NCI-H2227 treated with DMSO at 0.1 percent for 48 hours (cell line): ENCODE measurements around the gene GFI1.

Source experiments
- DNase-seq: peaks from one replicate; lab custom pipeline; 2025; lab: John Stamatoyannopoulos, UW

GFI1 gene

DNA sequence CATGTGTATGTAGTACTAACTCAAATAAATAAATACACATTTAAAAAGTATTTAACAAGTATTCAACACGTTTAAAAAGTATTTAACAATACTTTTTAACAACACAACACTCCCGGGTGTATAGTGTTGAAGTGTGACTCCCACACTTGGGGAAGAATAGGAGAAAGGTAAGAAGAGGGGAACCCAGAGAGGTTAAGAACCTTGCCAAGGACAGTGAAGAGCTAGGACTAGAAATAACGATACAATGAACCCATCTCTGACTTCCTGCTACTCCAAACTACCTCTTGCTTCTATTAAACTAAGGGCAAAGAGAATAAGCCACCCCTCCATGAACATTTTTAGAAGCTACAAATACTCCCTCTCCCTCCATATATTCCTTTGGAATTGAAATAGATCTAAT is 1.7 kb upstream of the GFI1 start:
- DNase-seq, result no peak

DNA sequence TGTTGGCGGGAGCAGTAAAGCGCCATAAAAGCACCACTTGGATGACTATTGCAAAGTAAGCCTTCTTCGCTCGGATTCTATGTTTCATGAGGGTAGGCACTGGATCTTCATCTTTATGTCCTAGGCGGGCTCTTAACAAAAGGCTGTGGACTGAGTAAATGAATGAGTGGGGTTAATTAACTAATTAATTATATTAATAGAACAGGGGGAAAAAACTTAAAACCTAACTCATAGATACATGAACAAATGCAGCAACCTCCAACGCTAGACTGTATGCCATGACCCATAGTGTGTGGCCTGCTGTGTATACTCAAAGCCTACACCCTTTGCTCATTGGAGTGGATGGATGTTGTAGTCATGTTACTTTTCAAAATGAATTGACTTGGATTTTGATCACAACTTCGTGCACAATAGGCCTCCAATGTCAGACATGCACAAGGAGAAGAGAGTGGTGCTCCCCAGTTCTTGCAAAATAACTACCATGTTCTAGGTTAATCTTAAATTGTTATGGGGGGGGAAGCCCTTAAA is 417 bp upstream of the GFI1 start:
- no peak for DNase-seq

DNA sequence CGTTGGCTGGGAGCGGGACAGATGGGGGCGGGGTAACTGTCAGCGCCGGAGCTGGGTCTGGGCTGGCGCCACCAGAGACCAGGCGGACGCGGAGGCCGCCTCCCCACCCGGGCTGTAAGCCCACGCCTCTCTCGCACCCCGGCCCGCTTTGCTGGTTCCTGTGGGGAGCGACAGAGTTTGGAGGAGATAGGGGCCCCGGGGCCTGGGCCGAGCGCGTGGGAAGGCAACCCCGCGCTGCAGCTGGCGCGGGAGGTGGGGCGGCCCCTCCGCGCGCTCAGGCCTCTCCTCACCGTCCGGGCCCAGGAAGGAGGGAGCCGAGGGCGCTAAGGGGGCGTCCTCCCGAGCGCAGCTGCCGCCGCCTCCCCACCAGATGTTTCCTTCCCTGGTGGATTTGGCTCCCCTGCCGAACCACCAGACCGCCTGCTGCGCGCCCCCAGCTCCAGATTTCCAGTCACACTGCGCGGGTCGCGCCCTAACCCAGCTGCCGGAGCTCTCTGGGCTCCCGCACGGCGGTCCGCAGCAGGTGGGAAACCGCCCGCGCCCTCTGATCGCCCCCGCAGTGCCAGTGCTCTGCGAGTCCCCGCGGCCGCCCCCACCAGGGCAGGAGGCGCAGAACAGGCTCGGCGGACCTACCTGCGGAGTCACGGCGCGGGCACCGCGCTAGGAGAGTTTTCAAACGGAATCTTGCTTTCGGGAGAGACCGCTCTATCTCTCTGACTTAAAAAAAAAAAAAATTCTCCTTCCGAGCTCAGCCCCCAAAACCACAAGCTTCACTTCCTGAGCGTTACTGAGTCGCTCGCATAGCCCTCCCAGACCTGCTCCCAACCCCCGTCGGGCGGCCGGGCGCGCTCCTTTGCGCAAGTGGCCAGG is 1.1 kb downstream of the GFI1 start:
- DNase-seq, result no peak

DNA sequence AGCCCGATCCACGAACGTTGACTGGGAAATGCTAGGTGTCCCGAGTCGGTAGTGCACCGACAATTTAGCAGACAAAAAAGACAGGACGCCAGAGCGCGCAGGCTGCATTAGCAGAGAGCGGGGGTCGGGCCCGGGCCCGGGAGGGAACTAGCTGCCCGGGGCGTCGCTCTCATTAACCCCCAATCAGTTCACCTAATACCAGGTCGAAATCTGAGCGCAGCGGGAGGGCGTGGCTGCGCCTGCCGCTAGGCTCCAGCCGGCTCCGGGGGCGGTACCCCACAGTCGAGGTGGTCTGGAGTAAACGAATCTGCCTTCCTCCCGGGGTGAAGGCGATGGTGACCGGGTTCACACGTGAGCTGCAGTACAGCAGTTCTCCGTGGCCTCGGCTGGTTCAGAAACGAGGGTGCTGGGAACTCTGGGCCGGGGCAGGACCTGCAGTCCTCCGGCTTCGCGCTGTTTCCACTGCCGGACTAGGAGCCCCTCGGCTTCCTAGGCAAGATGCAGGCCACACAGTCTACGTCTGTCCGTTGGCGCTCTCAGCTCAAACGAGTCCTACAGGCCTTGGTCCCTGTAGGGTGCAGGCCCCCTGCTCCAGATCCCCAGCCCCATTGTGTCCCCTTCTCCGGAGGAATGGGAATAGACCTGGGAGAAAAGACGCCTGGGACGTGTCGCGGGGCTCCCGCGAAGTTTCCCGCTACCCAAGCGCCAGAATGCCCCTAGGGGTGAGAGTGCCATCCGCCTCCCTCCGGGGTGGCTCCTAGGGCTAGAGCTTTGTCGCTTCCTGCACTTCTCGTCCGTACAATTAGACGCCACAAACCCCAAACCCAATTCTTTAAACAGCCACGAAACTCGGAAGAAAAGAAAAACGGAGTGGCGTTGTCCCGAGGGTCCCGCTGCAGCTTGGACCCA is 2.0 kb downstream of the GFI1 start:
- DNase-seq, result no peak

DNA sequence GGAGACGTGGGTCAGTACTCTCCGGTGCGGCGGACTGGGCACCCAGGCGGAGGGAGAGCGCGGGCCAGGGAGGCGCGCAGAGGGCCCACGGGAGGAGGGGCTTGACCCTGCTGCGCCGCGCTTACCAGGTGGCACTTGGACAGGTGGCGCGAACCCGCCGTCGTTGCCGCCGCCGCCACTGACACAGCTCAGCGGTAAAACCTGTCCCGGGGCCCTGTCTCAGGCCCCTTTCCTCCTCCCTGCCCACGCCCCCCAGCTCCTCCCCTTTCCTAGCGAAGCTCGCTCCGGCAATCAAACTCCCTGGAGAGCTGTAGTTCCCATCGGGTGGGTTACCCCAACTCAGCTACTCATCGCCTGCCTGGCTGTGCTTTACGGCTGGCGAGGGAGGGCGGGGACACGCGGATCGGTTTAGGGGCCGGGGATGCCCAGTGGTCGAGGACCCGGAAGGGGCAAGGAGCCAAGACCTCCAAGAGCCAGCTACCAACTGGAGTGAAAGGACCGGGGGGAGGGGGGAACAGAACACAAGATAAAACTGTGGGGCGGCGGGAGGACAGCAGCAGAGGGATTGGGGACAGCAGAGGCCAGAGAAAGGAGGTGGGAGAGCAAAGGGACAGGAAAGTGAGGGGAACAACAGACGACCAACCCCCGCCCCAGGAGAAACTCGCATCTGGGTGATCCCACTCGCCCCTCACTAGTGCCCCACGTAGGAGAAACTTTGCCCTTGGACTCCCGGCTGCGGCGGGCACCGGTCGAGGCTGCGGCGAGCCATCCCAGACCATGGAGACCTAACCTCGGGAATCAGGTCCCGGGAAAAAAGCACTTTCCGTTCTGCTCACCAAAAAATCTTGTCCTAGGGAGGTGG is 2.9 kb downstream of the GFI1 start:
- DNase-seq, result no peak

DNA sequence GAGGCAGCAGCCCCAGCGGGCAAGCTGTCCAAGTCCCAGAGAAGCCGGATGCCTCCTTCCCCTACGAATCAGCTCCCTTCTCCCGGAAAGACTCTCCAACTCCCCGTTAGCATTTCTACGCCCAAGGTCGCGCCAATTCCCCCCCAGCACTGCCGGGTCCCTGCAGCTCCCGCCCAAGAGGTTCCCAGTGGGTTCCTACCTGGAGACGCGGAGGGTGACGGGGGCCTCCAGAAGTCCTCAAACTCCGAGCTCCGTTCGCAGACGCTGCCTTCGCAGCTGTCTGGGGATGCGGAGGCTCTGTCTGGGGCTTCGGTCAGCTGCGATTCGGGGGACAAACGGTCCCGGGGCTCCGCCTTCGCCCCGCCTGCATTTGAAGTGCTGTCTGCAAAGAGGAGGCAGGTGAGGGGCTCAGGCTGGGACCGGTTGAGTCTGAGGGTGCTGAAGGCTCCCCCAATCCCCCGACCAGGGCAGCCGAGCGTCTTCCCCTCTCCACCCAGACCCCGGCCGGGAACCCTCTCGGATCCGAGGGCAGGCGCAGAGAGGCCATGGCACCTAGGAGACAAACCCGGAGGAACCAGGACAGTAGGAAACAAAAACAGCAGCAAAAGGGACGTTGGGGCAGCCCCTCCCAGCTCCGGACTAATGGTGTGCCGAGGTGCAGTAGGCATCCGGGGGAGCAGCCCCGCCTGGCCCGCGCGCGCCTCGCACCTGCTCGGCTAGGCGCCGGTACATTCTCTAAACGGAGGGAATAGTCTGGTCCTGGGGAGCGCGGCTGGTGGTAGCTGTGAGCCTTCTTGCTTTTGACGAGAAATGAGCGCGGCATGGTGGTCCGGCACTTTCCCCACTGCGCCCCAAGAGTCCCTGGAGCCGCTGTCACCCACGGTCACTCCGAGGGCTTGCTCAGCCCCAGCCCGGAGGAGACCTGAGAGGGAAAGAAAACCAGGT is 3.8 kb downstream of the GFI1 start:
- DNase-seq, result peak; percentile 20

DNA sequence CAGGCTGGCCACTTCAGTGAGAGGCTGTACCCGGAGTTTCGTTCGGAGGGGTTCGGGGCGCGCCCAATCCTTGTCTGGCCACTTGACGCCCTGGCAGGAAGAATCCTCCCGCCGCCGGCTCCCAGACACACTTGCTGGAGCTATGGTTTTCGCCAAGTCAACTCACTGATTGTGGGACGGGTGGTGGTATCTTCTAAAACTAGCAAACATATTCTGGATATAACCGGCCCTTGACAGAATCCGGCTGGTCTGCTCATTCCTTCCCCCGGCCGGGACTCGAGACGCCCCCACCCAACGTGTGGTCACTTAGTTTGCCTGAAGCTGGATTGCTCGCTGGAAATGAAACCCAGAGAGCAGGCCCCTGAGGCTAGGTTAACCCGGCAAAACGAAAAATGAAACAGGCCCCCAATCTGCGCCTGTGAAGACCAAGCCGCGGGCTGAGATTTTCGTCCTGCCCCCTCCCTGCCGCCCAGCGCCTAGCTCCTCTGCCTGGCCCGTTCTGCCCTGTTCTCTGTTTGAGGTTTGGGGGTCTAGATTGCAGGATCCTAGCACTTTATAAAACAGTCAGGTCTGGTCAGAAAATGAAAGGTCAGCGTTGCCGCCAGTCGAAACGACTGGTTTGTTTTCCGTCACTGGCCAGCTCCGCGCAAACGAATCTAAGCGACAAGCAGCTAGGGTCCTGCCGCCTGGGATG is 4.6 kb downstream of the GFI1 start:
- no peak for DNase-seq

DNA sequence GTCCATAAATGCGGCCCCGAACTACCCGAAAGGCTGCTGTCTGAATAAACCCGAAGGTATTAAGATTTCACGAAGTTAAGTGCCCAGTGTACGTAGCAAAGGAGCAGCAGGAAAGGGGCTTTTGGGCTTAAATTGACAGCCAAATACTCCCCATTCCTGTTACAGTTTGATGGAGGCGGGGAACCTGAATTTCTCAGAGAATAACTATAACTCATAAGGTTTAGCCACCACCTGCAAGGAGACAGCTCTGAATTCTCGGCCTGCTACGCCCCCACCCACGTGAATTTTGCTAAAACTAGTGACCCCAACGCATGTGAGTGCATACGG is 5.2 kb downstream of the GFI1 start:
- DNase-seq, result peak; percentile 16

DNA sequence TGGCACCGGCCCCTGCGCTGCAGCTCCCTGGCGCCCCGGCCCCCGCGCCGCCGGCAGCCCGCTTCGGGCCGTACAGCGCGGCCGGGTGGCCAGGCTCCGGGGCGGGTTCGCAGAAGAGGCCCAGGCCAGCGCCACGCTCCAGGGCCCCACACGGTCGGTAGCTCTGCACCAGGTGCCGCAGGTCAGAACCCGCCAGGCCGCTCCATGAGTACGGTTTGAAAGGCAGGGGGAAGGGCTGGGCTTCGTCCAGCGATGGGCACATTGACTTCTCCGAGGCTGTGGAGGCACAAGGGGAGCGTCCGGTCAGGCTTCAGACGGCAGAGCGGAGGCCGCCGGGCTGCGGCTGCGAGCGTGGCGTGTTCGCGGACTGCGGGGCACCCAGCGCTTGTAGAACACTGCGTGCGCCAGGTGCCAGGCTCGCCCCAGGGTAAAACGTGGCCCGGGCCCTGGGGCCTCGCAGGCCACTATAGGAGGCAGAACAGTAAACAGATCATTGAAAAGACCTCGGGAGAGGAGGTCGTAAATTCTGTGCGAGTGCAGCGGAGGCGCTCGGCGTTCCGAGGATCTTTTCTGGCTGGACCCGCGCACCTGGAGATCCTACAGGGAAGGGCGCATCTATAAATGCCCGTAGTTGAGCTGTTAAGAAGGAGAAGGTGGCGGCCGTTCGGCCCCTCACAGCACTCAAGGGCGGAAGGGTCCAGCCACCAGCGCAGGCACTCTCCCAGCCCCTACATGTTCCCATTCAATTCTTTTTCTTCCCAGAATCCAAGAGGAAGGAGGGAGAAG is 5.7 kb downstream of the GFI1 start:
- DNase-seq, result no peak

DNA sequence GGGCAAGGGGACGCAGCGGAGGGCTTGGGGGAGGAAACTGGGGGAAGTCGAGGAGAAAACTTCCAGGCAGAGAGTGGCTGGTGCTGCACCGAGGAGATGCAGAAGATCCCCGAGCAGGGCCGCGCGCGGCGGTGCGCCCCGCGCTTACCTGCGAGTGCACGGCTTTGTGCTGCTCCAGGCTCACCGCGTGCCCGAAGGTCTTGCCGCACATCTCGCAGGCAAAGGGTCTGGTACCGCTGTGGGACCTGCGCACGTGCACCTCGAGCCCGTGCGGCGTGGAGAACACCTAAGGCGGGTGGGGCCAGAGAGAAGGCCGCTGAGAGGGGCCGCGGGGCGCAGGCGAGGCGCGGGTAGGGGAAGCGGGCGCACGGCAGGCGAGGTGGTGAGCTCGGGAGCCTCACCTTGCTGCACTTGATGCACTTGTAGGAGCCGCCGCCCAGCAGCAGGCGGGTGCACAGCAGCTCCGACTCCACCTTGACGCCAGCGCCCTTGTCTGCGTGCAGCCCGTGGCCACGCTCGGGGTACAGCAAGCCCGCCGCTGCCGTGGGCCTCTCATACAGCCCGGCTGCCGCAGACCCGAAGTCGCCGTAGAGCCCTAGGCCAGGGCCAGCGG is 6.4 kb downstream of the GFI1 start:
- DNase-seq, result no peak

DNA sequence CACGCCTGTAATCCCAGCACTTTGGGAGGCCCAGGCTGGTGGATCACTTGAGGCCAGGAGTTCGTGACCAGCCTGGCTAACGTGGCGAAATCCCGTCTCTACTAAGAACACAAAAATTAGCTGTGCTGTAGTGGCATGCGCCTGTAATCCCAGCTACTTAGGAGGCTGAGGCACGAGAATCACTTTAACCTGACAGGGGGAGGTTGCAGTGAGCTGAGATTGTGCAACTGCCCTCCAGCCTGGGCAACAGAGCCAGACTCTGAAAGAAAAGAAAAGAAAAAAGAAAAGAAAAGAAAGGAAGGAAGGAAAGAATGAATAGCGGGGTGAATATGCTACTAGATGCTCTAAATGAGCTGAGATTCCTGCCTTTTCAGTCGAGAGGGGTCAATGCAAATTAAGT is 7.1 kb downstream of the GFI1 start:
- no peak for DNase-seq

DNA sequence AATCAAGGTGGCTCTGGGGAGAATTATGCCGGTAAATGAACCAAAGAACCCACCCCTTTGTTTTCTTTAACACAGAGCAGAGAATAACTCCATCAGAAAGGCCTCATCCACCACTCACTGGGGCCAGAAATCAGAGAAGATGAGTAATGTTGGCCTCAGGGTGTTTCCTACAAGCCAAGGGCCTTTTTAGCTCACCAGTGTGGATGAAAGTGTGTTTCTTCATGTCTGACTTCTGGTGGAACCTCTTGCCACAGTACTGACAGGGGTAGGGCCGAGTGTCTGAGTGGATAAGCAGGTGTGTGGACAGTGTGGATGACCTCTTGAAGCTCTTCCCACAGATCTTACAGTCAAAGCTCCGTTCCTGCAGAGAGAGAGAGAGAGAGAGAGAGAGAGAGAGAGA is 8.3 kb downstream of the GFI1 start:
- DNase-seq, result no peak

DNA sequence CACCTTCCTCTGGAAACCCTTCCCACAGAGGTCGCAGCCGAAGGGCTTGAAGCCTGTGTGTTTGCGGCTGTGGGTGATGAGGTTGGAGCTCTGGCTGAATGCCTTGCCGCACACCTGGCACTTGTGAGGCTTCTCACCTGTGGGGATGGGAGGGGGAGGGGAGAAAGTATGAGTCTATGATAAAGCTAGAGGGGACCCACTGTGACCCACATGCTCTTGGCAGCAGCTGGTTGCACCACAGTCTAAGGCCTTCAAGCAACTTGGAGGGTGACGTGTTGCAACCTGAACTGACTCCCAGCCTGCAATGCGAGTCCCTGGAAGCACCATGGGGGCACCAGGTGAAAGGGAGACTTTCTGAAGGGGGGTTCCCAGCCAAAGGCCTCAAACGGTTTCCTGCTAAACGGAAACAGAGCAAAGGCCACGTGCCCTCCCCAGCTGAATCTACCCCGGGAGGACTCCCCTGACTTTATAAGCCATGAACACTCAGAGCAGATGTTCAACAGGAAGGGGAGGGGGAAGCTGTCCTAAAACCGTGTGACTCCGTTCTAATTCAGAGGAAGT is 10.6 kb downstream of the GFI1 start:
- DNase-seq, result no peak

DNA sequence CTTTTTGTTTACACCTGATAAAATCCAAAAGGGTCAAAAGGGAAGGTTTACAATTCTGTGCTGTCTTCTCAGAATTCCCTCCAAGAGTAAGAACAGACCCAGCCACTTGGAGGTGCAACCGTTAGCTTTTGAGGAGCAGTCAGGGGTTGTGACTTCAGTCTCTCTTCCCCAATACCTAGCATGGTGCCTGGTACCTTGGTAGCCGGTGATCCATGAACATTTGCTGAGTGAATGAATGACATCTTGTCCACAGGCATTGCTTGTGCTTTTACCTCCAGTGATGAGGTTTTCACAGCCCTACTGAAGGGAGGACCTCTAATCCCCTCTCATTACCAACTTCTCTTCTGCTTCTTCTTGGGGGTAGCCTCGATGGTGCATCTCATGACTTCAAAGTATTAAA is 11.7 kb downstream of the GFI1 start:
- DNase-seq, result no peak

DNA sequence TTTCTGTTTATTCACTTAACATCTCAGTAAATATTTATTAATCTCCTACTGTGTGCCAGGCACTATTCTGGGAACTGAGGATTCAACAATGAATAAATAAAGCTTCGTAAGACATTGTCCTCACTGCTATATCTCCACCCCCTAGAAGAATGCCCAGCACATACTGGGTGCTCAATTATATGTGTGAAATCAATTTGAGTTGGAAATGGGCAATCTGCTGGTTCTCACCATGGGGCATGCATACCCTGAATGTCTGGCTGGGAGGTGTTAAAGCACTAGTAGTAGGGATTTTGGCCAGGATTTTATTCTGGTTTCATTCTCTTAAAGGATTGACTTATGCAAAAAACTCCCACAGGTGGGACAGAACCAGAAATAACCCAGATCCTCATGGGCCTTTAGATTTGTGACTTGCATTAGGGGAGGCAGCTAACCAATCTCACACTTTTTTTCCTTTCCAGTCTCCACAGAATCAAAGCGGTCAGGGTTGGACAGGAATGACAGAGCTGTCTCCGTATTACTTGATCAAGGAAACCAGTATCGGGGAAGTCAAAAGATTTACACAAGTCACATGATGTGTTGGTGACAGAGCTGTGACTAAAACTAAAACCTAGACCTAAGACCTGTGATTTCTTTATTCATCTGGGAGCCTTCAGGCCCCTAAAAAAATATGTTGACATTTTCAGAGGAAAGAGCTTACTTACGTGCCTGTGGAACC is 12.8 kb downstream of the GFI1 start:
- no peak for DNase-seq

DNA sequence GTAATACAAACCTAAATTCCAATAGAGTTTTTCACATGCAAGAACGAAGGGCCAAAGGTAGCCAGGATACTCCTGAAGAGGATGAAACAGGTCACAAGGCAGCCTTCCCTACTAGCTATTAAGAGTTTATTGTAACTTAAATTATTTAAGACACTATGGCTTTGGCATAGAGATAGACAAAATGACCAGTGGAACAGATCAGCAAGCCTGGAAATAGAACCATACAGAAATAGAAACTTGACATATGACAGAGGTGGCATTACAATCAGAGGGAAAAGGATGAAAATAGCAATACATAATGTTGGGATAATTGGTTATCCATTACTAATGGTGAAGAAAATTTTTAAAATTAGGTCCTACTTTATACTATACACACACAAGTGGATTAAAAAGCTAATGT is 16.5 kb downstream of the GFI1 start:
- DNase-seq, result no peak

DNA sequence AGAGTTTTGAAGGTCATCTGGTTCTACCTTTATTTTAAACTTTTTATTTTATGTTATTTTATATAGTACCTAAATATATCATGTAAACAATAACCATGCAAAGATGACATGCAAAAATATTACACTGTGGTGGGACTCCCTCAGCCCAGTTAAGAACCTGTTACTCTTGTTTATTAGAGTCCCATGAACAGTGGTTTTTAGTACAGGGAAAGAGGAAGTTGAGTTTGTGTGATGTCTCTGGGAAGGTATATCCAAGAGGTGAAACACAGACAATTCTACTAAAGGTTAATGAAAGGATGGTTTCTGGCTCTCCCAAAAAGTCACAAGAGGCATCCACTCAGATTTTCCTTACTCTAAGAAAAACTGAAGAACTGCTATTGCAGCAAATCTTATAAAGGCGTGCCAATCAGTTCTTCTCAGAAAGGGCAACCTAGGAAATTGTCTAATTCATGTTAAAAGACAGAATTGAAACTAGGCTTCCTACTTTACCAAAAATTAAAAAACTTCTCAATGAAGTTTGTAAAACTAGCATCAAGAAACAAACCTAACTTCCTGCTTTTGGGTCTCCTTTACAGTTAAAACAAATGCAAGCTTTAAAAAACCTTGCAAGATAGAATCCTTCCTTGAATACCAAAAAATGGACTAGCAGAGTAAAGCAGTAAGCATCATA is 19.9 kb downstream of the GFI1 start:
- no peak for DNase-seq

DNA sequence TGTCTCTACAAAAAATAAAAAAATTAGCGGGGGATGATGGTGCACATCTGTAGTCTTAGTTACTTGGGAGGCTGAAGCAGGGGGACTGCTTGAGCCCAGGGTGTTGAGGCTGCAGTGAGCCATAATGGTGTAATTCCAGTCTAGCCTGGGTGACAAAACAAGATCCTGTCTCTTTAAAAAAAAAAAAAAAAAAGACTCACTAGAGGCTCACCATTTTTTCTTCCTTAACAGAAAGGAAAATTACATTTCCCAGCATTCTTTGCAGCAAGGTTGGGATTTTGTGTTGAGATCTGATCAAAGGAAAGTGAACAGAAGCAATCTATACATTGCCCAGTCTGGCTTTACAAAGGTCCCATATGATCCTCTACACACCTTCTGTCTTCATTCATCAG is 21.5 kb downstream of the GFI1 start:
- no peak for DNase-seq
